ENCODE data around the gene KRTAP16-1.

GRCh38 chr17:41339571-41340172 is 30.6 kb upstream of the KRTAP16-1 start:
- no peak for TF ChIP-seq CTCF (IDR thresholded peaks at IDR 0.05)
- no peak for TF ChIP-seq EZH2 (IDR thresholded peaks at IDR 0.05; ENCODE audit: borderline replicate concordance, insufficient read depth, low read depth, low read length, poor library complexity, severe bottlenecking)

Data from B cell (primary cell).